Germinal center (tissue), 1 donor: Measurements from ENCODE around the gene GSTT4.
"Not testable (repeated sequence)": the region's sequence is repeated elsewhere in the genome, so short reads cannot be mapped to it uniquely, and the experiment has no call there.

Source experiments
- DNase-seq: peaks from one replicate; pipeline ENCODE4 v3.0.0; 2012; ENCODE audit warnings: mixed read lengths, low spot score

GSTT4 gene

GRCh38 chr22:24024354-24024753 lies 19.1 kb upstream of the GSTT4 start:
- no peak for DNase-seq

GRCh38 chr22:24023204-24023789 lies 18.0 kb upstream of the GSTT4 start:
- no peak for DNase-seq

GRCh38 chr22:24021304-24021703 lies 16.1 kb upstream of the GSTT4 start:
- no peak for DNase-seq

- DNase-seq, result no peak
Measured at GRCh38 chr22:24016156-24016555, 10.9 kb upstream of the GSTT4 start.

- DNase-seq, result no peak
Measured at GRCh38 chr22:24011735-24012068, 6.4 kb upstream of the GSTT4 start.

- no peak for DNase-seq
Measured at GRCh38 chr22:24010018-24010391, 4.8 kb upstream of the GSTT4 start.

- no peak for DNase-seq
Measured at GRCh38 chr22:24009227-24010017, 4.2 kb upstream of the GSTT4 start.

- no peak for DNase-seq
Measured at GRCh38 chr22:24008381-24009226, 3.4 kb upstream of the GSTT4 start.

- DNase-seq, result no peak
Measured at GRCh38 chr22:24008022-24008283, 2.7 kb upstream of the GSTT4 start.

- no peak for DNase-seq
Measured at GRCh38 chr22:24007253-24008021, 2.2 kb upstream of the GSTT4 start.

GRCh38 chr22:24006914-24007214 lies 1.6 kb upstream of the GSTT4 start:
- no peak for DNase-seq

GRCh38 chr22:24006207-24006913 lies 1.1 kb upstream of the GSTT4 start:
- DNase-seq, result no peak

GRCh38 chr22:24003887-24004286 lies 1.4 kb downstream of the GSTT4 start:
- DNase-seq, result no peak

GRCh38 chr22:24002851-24003250 lies 2.4 kb downstream of the GSTT4 start:
- no peak for DNase-seq

- no peak for DNase-seq
Measured at GRCh38 chr22:24002272-24002671, 3.0 kb downstream of the GSTT4 start.

GRCh38 chr22:24001314-24001713 lies 3.9 kb downstream of the GSTT4 start:
- DNase-seq, result no peak

GRCh38 chr22:23999779-24000178 lies 5.5 kb downstream of the GSTT4 start:
- DNase-seq, result not testable (repeated sequence)

GRCh38 chr22:23997092-23997491 lies 8.2 kb downstream of the GSTT4 start:
- DNase-seq, result no peak

- not testable (repeated sequence) for DNase-seq
Measured at GRCh38 chr22:23993581-23994177, 11.6 kb downstream of the GSTT4 start.

GRCh38 chr22:23993080-23993479 lies 12.2 kb downstream of the GSTT4 start:
- DNase-seq, result not testable (repeated sequence)

- not testable (repeated sequence) for DNase-seq
Measured at GRCh38 chr22:23989583-23990244, 15.5 kb downstream of the GSTT4 start.
